Measurements from ENCODE around the gene IGFBP4.
A peak's percentile ranks its signal among the peaks of the same experiment; 100 is the strongest.

IGFBP4 gene

GRCh38 chr17:40432864-40433528 is 10.3 kb upstream of the IGFBP4 start:
- DNase-seq (ENCODE audit: low read depth) = peak; percentile 67

DNA sequence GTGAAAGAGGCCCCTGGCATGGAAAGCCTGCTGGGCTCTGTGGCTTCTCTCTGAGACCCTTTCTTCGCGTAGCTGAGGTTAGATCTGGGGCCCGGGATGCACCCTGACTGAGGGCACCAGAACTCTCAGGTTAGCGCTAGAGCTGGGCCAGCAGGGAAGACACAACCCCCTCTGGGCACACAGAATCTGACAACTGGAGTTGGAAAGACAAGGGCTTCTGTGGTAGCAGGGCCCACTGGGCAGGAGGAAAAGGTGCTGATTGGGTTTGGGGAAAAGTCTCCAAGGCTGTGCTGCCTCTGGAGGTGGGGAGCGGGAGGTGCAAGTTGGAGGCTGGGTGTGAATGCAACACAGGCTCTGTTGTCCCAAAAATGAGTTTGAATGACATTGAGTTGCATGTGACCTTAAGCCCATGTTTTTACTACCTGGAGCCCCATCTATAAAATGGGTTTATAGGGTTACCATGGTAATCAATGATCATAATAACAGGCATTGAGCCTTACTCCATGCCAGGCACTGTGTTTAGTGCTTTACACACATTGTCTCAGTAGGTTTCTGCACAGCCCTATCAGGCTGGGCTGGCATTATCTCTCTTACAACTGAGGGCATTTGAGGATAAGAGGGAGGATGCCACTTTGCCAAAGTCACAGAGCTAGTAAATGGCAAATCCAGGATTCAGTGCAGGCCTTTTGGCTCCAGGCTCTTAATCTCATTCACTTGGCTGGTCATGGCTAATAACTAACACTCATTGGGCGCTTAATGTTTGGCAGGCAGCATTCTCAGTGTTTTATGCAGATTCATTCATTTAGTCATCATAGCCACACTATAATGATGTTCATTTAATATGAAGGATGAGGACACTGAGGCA is 9.5 kb upstream of the IGFBP4 start:
- no peak for DNase-seq (ENCODE audit: low read depth)

- no peak for DNase-seq (ENCODE audit: low read depth)
These were observed 6.6 kb upstream of the IGFBP4 start for GRCh38 chr17:40436636-40437035.

DNA sequence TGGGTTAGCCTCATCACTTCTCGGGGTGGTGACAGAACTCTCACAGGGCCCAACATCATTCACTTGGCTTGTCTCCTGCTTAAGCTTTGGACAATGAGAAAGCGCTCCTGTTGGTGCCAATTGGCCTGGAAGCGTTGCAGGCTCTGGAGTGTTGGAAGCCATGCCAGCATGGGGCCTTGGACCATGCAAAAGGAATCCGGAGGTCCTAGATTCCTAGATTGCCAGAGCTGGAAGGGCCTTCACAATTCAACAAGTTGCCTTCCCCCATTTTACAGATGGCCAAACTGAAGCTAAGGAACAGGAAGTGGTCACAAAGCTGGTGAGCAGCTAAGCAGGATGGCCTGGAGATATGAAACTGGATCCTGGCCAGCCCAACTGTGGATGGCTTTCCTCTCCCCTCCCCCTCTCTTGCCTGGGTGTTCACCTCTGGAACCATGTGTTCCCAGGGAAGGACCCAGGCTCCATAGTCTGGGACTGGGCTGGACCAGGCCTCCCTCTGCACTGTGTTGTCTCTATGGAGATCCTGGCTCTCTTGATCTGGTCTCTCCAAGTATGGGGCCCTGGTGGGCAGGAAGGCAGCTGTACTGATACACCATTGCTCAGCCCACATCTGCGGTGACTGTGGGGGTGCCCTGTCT is 6.0 kb upstream of the IGFBP4 start:
- DNase-seq (ENCODE audit: low read depth) = peak; percentile 63

DNA sequence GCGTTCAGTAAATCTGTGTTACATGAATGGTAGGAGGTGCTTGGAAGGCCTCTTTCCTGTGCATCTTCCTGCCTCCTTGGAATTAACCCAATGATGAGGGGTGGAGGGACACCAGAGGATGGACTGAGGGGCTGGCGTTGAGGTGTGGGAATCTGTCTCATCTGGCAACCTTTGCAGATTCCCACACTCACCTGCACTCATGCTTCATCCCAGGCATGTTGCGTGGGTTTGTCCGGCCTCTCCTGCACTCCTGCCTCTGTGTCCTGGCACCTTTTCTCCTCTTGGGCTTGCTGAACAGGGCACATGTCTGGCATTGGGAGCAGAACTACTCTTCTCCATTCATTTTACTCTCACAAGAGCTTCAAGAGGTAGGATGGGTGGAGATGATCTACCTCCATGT is 3.1 kb upstream of the IGFBP4 start:
- no peak for DNase-seq (ENCODE audit: low read depth)

GRCh38 chr17:40442392-40443195 is 656 bp upstream of the IGFBP4 start:
- DNase-seq (ENCODE audit: low read depth) = peak; percentile 63

DNA sequence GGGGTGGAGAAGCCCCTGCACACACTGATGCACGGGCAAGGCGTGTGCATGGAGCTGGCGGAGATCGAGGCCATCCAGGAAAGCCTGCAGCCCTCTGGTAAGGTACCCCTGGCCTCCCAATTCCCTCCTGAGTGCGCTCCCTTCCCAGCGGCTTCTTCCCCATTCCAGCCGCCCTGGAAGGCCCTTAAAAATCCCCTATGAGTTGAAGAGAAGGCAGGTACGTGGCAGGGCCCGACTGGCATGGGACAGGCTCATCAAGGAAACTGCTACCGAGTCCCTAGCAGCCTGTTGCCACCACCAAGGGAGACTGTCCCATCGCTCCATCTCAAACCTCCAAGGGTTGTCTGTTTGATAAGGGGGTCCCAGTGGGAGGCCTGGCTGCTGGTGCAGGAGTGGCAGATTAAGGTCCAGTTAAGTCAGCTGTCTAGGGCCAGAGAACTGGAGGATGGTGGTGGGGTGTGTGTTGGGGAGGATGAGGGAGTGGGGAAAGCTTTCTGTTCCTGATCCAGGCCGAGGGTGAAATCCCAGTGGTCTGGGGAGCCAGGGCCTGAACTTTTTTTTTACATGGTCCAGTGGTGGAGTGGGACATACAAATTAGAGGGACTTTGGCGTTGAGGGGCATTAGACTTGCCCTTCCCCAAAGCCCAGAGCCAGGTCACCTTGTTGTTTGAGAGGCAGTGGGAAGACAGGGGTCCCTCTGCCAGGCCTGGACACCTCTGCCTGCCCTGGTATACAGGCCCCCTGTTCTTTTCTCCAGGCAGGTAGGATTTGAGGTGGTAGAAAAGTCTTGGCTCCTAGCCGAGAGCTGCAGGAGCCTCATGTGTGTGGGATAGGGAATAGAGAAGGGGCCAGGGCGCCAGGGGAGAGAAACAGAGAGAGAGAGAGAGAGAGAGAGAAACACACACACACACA is 994 bp downstream of the IGFBP4 start:
- DNase-seq (ENCODE audit: low read depth) = peak; percentile 37

GRCh38 chr17:40445751-40446468 is 2.7 kb downstream of the IGFBP4 start:
- DNase-seq (ENCODE audit: low read depth) = peak; percentile 51

- DNase-seq (ENCODE audit: low read depth) = no peak
These were observed 3.9 kb downstream of the IGFBP4 start for GRCh38 chr17:40447148-40447644.

GRCh38 chr17:40447806-40448205 is 4.6 kb downstream of the IGFBP4 start:
- no peak for DNase-seq (ENCODE audit: low read depth)

DNA sequence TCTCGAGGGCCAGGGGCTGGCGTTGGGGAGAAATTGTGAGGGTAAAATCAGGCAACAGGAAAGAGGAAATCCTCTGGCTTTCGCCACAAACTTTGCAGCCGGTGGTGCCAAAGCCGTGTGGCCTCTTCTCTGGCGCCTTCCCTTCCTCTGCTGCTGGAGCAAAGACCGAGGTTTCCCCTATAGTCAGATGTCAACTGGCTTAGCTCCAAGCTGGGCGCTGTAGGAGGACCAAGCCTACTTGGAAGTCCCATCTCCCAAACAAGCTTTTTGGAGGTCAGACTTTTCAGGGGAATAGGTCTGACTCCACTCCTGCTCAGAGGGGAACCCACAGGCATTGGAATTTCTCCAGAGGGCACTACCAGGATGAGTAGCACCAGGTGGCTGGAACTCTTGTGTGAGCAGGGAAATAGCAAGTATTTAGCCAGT is 5.0 kb downstream of the IGFBP4 start:
- peak; percentile 64 for DNase-seq (ENCODE audit: low read depth)

DNA sequence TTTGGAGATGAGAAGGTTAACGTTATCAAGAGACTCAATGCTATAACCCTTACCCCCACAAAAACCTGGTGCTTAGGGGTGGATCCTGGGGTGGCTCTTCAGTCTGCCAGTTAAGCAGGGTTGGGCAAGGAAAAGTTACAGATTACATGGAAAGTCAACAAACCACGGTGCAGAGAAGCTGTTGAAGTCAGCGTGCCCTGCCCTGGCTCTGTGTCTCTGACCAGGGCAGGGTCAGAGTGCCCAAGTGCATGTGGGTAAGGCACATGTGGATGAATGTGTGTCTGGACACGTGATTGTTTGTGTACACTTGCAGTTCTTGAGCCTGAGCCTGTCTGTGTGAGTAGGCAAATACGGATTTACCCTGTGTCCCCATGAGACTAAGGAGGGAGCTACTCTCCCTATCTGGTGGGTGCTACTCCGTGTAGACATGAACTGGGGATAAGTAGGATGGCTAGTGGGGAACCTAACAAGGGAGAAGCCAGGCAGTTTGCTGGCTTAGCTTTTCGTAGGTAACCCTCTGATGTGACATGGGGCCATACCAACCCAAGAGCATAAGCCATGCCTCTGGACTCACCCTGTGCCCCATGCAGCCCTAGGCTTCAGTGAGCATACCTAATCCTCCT is 5.5 kb downstream of the IGFBP4 start:
- peak; percentile 26 for DNase-seq (ENCODE audit: low read depth)

- DNase-seq (ENCODE audit: low read depth) = peak; percentile 42
These were observed 6.9 kb downstream of the IGFBP4 start for GRCh38 chr17:40450175-40450574.

DNA sequence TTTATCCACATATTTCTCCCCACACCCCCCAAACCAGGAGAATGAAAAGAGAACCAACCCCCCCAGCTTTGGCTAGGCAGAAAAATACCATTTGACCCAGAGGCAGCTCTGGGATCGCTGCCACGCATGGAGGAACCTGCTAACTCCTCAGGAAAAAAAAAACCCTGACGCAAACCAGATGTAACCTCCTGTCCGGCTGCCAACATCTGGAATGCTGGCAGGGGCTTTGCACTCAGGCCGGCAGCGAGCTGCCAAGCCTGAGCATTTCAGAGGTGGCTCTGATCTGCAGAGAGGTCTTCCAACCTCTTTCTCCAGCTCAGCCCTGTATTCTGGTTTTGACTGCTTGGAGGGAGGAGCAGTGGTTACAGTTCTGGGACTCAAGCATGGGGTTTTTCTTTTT is 8.2 kb downstream of the IGFBP4 start:
- peak; percentile 89 for DNase-seq (ENCODE audit: low read depth)

GRCh38 chr17:40452216-40452787 is 9.1 kb downstream of the IGFBP4 start:
- peak; percentile 88 for DNase-seq (ENCODE audit: low read depth)

GRCh38 chr17:40452921-40453378 is 9.7 kb downstream of the IGFBP4 start:
- no peak for DNase-seq (ENCODE audit: low read depth)

GRCh38 chr17:40453881-40454612 is 10.8 kb downstream of the IGFBP4 start:
- peak; percentile 73 for DNase-seq (ENCODE audit: low read depth)

DNA sequence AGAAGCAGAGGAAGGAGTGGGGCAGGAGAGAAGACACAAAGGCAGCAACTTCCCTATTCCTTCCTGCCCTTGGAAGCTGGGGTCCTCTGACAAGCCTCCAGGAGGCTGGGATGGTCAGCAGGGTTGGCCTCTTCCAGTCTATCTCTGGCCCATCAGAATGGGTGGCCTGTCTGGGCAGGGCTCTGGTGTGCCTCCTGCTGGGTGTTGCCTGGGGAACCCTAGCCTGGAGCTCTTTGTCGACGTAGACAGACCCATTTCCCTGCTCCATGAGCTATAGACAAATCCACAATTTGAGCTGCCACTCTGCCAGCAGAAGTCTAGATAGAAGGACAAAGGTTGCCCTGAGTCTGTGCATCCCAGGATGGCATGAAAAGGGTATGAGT is 11.4 kb downstream of the IGFBP4 start:
- DNase-seq (ENCODE audit: low read depth) = no peak
